Kidney glomerular epithelial cell (primary cell): Measurements from ENCODE around the gene ISY1.
"Not testable (repeated sequence)": the region's sequence is repeated elsewhere in the genome, so short reads cannot be mapped to it uniquely, and the experiment has no call there.

Experiments used
- DNase-seq: peaks from one replicate; lab custom pipeline; 2025; lab: John Stamatoyannopoulos, UW

The ISY1 gene

DNA sequence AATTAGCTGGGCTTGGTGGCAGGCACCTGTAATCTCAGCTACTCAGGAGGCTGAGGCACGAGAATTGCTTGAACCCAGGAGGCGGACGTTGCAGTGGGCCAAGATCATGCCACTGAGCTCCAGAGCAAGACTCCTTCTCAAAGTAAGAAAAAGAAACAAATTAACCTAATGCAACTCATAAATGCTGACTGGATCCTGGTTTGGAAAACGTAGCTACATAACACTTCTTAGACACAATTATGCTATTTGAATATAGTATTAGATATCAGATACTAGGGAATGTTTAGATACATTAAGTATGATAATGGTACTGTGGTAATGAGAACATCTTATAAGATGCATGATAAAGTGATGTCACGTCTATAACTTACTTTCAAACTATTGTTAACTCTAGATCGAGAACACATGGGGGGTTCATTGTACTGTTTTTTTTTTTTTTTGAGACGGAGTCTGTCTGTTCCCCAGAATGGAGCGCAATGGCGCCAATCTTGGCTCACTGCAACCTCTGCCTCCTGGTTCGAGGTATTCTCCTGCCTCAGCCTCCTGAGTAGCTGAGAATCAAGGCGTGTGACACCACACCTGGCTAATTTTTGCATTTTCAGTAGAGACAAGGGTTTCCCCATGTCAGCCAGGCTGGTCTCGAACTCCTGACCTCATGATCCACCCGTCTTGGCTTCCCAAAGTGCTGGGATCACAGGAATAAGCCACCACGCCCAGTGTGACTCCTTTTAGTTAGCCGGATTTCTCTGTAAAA lies 5.9 kb upstream of the ISY1 start:
- no peak for DNase-seq

DNA sequence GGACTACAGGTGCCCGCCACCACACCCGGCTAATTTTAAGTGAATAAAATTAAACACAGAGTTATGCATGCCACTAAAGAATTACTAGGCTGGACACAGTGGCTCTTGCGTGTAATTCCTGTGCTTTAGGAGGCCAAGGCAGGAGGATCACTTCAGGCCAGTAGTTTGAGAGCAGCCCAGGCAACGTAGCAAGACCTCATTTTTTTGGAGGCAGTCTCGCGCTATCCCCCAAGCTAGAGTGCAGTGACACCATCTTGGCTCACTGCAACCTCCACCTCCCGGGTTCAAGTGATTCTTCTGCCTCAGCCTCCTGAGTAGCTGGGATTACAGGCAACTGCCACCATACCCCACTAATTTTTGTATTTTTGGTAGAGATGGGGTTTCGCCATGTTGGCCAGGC lies 4.7 kb upstream of the ISY1 start:
- DNase-seq = not testable (repeated sequence)

DNA sequence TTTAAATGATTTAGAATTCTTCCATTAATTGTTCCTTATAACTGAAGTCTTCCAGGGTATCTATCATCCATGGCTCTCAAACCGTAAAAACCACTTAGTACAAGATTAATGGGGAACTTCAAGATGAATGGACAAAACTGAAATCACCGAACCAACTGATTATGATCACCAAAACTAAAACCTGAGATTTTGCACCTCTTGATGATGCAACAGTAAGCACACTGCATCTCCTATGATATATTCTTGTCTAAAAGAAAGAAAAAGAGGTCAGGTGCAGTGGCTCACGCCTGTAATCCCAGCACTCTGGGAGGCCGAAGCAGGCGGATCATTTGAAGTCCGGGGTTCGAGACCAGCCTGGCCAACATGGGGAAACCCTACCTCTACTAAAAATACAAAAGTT lies 3.6 kb upstream of the ISY1 start:
- DNase-seq = no peak

DNA sequence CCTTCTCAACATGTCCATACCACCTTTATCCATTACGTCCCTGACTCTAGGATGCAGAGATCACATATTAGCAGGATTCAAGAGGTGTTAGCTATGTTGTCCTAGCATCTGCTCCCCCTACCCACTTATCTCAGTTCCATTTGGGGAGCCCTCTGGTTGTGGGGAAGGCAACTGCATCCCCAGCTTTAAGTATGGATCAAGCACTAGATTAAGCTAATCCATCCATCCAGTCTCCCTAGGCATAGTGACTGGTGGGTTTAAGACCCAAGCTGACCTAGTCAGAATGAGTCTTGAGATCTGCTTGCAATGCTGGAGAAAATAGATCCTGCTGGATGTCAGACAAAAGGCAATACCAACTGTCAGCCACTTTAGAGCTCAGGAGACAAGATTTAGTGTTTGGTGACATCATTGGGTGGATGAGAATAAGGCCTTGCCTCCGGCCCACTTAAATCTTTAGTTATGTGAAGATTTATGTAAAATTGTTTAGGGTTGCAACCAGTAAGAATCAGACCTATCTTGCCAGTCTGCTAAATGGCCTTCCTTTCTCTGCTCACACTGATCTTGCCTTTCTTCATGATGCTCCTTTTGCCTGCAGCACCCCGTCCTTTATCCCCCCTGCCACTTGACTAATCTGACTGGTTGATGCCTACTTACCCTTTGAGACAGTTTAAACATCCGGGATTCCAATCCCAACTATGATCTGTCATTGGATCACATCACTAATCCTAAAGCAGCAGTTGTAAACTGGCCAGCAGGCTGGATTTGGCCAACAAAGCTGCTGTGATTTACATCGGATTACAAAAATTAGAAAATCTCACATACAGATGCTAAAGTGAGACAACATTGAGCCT lies 2.1 kb upstream of the ISY1 start:
- DNase-seq = no peak

DNA sequence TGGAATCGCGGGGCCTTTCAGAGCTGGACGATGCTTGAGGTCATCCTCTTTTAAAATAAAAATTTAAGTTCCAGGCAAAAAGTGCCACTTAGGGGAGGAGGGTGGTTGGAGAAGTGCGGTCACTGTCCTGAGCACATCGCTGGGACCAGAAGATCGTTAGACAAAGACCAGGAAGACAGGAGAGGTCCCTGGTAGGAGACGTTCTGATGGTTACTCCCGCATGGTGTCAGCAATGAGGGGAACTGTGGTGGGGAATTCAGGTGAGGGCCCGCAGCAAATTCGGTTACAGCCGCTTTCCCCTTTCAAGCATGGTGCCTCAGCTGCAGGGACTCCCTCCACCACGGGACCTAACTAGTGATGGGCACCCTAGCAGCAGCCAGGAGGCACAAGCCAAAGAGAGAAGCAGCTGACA lies 1.0 kb upstream of the ISY1 start:
- no peak for DNase-seq

DNA sequence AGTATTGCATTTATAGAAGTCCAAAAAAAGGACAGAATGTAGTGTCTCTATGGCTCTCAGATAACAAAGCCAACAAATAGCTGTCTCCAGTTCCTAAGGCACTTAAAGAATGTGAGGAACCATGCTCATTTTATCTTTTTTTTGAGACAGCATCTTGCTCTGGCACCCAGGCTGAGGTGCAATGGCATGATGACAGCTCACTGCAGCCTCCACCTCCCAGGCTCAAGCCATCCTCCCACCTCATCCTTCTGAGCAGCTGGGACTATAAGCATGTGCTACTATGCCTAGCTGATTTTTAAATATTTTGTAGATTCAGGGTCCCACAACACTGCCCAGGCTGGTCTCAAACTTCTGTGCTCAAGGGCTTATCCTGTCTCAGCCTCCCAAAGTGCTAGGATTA lies 16.1 kb downstream of the ISY1 start:
- no peak for DNase-seq

DNA sequence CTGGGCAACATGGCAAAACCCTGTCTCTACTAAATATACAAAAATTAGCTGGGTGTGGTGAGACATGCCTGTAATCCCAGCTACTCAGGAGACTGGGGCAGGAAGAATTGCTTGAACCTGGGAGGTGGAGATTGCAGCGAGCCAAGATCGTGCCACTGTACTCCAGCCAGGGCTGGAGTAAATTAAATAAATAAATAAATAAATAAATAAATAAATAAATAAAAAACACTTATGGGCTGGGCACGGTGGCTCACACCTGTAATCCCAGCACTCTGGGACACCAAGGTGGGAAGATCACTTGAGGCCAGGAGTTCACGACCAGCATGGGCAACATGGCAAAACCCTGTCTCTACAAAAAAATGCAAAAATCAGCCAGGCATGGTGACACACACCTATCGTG lies 19.9 kb downstream of the ISY1 start:
- not testable (repeated sequence) for DNase-seq

DNA sequence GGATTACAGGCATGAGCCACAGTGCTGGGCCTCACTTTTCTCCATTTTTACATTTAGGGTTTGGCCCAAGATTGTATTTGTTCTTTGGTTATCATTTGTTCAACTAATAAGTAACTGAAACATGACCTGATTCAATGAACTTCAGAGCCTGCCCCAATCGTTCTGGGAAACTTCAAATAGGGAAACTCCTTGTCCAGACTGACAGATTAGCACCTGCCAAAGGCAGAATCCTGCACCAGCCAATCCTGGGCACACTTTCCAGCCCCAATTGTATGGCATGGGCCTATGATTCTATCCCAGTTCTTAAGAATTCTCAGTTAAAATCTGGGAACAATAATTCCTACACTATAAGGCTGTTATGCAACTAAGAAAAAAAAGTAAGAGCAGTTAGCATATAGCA lies 21.0 kb downstream of the ISY1 start:
- DNase-seq = no peak

DNA sequence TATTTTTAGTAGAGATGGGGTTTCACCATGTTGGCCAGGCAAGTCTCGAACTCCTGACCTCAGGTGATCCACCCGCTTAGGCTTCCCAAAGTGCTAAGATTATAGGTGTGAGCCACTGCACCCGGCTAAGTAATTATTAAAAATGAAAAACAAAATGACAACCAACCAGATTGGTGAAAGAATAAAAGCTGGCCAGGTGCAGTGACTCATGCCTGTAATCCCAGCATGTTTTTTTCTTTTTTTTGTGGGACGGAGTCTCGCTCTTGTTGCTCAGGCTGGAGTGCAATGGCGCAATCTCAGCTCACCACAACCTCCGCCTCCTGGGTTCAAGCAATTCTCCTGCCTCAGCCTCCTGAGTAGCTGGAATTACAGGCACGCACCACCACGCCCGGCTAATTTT lies 24.6 kb downstream of the ISY1 start:
- DNase-seq = not testable (repeated sequence)

DNA sequence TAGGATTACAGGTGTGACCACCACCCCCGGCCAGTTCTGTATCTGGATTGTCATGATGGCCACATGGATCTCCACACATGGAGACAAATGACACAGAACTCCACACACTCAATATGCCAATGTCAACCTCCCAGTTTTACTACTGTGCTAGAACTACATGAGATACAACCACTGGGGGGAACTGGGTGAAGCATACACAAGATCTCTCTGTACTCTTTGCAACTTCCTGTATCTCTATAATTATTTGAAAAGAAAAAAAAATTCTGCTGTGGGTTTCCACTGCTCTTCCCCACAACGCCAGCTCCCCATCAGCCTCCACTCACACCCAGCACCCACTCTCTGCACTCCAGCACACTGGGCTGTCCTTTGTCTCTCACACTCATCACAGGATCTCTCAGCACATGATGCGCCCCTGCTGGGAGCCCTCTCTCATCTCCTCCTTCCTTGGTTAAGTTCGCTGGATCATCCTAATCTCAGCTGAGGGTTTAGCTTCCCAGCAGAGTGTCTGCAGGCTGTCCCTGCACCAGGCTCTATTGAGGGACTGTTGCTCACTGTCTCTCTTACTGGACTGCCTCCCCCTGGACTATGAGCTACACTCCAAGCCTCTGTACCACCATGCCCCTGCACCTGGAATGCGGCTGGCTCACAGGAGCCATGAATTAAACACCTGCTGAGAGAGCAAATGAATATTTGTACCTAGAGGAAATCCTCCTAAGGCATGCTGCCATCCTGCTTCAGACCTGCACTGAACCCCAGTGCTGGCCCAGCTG lies 28.6 kb downstream of the ISY1 start:
- no peak for DNase-seq

DNA sequence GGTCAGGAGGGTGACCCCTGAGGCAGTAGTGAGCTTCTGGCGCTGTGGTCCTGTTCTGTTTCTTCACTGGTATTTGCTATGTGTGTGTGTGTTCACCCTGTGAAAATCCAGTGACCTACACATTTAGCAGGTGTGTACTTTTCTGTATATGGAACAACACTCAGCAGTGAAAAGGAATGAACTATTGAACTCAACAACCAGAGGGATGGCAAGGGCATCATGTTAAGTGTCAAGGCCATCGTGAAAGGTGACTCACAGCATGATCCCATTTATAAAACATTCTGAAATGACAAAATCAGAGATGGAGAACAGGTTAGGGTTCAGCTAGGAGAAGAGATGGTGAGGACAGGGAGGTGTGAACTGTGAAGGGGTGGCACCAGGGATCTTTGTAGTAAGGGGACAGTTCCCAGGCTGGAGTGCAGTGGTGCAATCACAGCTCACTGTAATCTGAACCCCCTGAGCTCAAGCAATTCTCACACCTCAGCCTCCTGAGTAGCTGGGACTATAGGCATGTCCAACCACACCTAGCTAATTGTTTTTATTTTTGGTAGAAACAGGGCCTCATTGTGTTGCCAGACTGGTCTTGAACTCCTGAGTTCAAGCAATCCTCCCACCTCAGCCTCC lies 29.3 kb downstream of the ISY1 start:
- DNase-seq = no peak

DNA sequence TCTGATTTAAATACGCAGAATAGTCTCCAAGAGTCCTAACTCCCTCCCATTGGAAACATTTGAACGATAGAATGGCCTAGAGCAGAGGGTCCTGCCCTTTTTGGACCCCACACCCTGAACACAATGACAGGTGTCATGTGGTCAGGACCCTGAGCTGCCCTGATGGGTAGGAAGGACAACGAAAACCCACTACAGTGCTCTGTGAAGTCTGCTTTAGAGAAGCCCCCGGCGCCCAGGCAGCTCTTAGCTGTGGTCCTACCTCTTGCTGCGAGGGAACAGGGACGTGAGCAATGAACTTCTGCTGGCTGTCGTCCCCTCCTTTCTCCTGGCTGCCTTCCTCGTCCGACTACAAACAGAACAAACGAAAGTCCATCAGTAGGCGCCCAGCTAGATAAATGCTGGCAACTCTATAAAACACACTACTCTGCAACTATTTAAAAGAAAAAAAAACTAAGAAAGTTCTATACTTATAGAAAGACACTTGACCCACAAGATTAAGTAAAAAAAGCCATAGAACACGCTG lies 30.5 kb downstream of the ISY1 start:
- no peak for DNase-seq

DNA sequence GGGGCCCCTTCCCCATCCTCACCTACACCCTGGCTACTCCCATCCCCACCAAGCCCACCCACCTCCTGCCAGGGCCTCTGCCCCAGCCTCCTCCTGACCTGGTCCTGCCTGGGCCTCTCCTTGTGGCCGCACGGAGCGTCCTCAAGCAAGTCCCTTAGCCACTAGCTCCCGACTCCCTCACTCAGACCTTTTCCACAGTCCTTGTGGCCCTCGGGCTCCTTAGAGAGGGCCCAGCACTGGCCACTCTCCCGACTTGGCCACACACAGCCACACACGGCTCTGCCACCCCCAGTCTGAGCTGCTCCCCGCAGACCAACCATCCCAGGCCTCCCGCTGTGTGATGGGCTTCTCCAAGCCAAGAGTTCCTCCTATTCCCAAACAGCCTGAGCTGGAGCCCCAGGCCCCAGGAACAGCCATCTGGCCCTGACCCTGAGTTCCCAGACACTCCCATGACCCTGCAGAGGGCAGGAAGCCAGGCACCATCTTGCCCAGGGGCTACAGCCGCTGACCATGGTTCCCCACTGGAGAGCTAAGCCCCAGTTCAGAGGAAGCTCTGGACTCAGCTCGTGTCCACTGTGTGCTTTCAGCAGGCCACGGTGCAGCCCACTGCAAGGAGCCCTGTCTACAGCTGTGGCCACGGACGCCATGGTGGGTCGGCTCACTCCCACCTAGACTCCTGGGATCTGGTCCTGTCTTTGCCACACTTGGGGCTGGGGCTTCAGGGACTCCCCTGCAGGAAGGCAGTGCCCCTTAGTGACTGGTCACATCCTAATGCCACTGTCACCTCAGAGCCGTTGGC lies 32.3 kb downstream of the ISY1 start:
- DNase-seq = no peak

DNA sequence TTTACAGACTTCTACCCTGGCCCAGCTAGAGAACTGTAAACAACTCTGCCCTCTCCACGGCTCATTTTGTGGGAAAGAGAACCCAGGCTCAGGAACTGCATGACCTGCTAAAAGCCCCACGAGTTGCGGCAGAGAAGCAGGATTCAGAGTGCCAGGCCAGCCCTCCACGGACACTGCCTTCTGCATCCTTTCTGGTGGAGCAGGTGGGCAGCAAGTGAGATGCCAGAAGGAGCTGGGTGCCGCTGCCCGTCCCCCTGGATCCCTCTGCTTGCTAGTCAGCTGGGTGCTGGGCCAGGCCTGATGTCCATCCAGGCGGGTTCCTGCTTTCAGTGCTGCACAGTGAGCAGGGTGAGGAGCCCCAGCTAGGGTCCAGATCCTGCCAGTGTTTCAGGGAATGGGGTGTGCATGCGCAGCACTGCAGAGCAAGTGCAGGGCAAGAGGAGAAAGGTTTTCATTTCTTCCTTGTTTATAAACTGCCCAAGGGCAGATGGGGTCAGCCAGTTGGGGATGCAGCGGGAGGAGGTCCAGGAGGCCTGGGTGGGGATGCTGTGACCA lies 34.1 kb downstream of the ISY1 start:
- no peak for DNase-seq

DNA sequence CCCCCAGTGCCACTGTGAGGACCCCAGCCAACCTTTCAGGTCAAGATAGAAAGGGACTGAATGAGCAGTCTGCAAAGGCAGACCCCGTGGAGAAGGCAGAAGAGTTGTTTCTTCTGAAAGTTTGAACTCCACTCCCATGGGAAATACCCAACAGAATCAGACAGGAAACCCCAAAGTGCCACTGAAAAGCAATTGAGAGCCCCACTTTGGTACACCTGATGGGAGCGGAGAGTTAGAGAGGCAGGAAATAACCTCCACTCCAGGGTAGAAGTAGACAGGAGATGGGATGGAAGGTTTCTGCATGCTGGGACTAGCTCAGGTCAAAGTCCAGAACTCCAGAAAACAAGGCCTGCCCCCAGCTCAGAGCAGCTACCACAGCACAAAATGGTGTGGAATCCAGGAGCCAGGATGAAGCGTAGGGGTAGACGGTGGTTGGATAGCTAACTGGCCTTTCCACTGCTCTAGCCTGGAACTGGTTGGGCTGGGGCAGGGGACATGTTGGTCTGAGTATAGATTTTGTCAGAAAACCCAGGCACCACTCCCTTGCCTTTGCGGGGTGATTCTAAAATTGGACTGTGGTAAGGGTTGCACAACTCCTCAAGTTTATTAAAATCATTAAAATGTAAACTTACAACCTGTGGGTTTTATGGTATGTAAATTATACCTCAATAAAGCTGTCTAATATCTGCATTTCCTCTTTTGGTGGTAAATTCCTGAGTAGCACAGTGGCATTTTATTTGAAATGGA lies 37.4 kb downstream of the ISY1 start:
- DNase-seq = no peak

DNA sequence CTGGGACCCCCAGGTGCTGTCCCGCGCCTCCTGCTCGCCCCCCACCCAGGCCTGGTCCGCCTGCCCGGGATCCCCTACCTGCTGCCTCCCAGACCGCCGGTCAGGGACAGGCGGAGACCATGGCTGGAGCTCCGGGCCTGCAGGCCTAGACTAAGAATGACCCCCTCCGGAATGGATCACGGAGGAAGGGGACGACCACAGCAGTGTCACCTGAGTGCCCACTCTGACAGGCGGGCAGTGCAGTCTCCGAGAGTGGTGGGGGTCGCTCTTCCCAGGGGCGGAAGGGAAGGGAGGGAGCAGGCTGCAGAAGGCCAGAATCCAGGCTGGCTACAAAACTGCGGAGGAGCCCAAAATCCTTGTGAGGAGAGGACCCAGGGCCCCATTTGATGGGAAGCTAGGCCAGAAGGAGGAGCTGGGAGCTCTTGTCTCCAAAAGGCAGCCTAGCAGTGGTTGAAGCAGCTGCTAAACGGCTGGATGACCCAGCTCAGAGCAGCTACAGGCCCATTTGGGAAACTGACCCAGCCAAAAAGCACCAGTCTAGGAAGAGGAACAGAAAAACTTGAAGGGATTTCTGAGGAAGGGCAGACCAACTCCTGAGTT lies 38.4 kb downstream of the ISY1 start:
- no peak for DNase-seq

DNA sequence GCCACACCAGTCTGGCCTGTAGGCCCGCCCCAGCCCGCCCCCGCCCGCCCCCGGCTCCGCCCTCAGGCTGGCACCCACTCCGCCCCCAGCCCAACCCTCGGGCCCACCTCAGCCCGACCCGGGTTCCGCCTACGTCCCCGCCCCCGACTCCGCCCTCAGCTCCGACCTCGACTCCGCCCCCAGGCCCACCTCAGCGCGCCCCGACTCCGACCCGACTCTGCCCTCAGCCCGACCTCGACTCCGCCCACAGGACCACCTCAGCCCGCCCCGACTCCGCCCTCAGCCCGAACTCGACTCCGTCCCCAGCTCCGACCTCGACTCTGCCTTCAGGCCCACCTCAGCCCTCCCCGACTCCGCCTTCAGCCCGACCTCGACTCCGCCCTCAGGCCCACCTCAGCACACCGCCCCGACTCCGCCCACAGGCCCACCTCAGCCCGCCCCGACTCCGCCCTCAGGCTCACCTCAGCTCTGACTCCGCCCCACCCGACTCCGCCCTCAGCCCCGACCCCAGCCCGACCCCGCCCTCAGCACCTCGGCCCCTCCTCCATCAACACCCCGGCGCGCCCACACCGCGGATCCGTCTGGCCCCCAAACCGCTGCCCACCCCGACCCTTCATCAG lies 39.0 kb downstream of the ISY1 start, which contains the start of gene RAB43:
Gene RAB43, minus strand, starts transcription at position 13 of the 620 bp plus-strand sequence. CDS start 315 bp downstream, outside the sequence.
- DNase-seq = peak; percentile 75

DNA sequence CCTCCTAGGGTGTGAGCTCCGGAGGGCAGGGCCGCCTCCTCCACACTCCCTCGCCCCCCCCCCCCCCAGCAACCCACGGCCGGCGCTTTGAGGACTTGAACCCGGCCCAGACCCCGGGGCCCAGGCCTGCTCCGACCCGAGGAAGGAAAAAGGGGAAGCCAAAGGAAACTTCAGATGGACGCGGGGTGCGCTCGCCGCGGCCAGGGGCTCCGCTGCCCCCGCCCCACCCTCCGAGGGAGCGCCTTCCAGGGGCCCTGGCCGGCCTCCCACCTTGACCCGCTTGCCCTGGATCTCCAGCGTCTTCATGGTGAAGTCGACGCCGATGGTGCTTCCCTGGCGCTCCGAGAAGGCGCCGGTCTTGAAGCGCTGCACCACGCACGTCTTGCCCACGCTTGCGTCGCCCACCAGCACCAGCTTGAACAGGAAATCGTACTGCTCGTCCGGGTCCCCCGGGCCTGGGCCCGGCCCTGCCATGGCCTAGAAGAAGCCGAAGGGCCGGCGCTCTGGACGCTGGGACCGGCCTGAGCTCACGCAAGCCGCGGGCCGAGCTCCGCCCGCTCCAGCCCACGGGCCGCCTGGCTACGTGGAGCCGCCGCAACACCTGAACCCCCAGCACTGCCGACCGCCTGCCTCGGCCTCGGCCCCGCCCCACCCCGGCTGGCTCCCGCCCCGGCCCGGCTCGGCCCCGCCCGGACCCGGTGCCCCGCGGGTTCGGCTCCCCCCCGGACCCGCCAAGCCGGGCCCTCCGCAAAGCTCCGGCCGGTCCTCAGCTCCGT lies 39.7 kb downstream of the ISY1 start:
- DNase-seq = peak; percentile 66
